Spleen (tissue), 7 donors: Measurements from ENCODE around the gene DISC1.

Experiments used
- POLR2A ChIP-seq, 3 donors: fragments of 450-650 bp; IDR thresholded peaks; one replicate each; pipeline ENCODE4 v1.5.1; 2017; ENCODE audit warnings: antibody characterized with exemption in 3 of 3, mild to moderate bottlenecking in 1 of 3
- TF ChIP-seq, protein P1 (sequence below), 11 experiments: fragments of 200-600 bp in 7 of 11; fragments of 450-650 bp in 4 of 11; sonication (generic) in 4 of 11; IDR thresholded peaks in 8 of 11; conservative IDR thresholded peaks in 3 of 11; 1 replicate in 7 of 11; 2 replicates in 4 of 11; pipeline versions ENCODE4 v1.4.0 to v1.8.0; 2016 to 2021; ENCODE audit warnings: antibody characterized with exemption in 11 of 11, inconsistent platforms in 4 of 11, mild to moderate bottlenecking in 1 of 11
- donor health status: DM: no; HTN: no; CAD: no; lungs with moderate emphysema.
- donor health status: DM: no; HTN: no; CAD: no.
- donor health status: DM: no; HTN: no; CAD: no.

DNA sequence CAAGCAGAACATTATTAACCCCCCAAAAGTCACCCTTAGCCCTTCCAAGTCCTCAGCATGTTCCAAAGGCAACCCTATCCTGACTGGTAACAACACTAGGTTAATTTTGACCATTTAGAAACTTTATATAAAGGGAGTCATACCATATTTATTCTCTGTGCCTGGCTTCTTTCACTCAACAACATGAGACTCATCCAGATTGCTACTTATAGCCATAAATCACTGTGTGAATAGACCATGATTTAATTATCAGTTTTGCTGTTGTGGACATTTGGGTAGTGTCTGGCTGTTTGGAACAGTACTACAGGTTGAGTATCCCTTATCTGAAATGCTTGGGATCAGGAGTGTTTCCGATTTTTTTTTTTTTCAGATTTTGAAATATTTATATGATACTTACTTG lies 252.1 kb downstream of the DISC1 start:
- no peak for TF ChIP-seq POLR2A (IDR thresholded peaks at IDR 0.05)
- TF ChIP-seq, protein P1, sequence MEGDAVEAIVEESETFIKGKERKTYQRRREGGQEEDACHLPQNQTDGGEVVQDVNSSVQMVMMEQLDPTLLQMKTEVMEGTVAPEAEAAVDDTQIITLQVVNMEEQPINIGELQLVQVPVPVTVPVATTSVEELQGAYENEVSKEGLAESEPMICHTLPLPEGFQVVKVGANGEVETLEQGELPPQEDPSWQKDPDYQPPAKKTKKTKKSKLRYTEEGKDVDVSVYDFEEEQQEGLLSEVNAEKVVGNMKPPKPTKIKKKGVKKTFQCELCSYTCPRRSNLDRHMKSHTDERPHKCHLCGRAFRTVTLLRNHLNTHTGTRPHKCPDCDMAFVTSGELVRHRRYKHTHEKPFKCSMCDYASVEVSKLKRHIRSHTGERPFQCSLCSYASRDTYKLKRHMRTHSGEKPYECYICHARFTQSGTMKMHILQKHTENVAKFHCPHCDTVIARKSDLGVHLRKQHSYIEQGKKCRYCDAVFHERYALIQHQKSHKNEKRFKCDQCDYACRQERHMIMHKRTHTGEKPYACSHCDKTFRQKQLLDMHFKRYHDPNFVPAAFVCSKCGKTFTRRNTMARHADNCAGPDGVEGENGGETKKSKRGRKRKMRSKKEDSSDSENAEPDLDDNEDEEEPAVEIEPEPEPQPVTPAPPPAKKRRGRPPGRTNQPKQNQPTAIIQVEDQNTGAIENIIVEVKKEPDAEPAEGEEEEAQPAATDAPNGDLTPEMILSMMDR (IDR thresholded peaks at IDR 0.05 in 8 of 11, conservative IDR thresholded peaks at IDR 0.05 in 3 of 11): no peak
